Progenitor cell of endocrine pancreas (in vitro differentiated cells): ENCODE results near the gene WDR62. TPM values are rescaled to one million over a fixed set of nuclear protein-coding genes. Genes with fewer than 3 reads are reported as not detected.
"Not testable (repeated sequence)": the region's sequence is repeated elsewhere in the genome, so short reads cannot be mapped to it uniquely, and the experiment has no call there.

Source experiments
- DNase-seq: peaks from one replicate; pipeline ENCODE4 v3.0.0; 2021; ENCODE audit warnings: low spot score; ENCODE audit not compliant: unreplicated experiment
- H3K27ac Mint-ChIP-seq: 2 replicates; pipeline ENCODE4 v1.8.0; 2021; ENCODE audit warnings: mild to moderate bottlenecking, moderate library complexity, mixed read lengths
- H3K27me3 Mint-ChIP-seq: 2 replicates; pipeline ENCODE4 v1.8.0; 2021; ENCODE audit warnings: mixed read lengths
- H3K36me3 Mint-ChIP-seq: 2 replicates; pipeline ENCODE4 v1.8.0; 2022; ENCODE audit warnings: mixed read lengths; ENCODE audit not compliant: insufficient read depth
- H3K4me1 Mint-ChIP-seq: 2 replicates; pipeline ENCODE4 v1.8.0; 2021; ENCODE audit warnings: low read depth, mixed read lengths
- H3K4me3 Mint-ChIP-seq: 2 replicates; pipeline ENCODE4 v1.8.0; 2021; ENCODE audit warnings: low read depth, mild to moderate bottlenecking, moderate library complexity, mixed read lengths
- H3K9me3 Mint-ChIP-seq: 2 replicates; pipeline ENCODE4 v1.8.0; 2021; ENCODE audit warnings: low read depth, mixed read lengths
- total RNA-seq: library from RNA; stranded (reverse); gene quantifications from 2 replicates; pipeline ENCODE4 v1.2.1, GENCODE V29; 2021
- TF ChIP-seq, protein P1 (sequence below): fragments of 200-600 bp; sonication (generic); IDR thresholded peaks from one replicate; pipeline ENCODE4 v1.5.0; 2021; ENCODE audit warnings: antibody characterized with exemption, mild to moderate bottlenecking; ENCODE audit not compliant: unreplicated experiment

WDR62 gene
- total RNA-seq, 1 donor from 2014 or later, result 9.2 TPM

GRCh38 chr19:36120092-36120983, 65.6 kb downstream of the WDR62 start:
- Mint-ChIP-seq H3K27me3 (no peaks in the 10 kb centered on the region), H3K36me3 (peaks cover 14% of the 10 kb centered on the region), H3K27ac (no peak overlapping the region), H3K4me1 (peaks cover 6% of the 10 kb centered on the region), H3K4me3 (no peak overlapping the region), H3K9me3 (no peaks in the 10 kb centered on the region)
- DNase-seq, result no peak
- TF ChIP-seq, protein P1, sequence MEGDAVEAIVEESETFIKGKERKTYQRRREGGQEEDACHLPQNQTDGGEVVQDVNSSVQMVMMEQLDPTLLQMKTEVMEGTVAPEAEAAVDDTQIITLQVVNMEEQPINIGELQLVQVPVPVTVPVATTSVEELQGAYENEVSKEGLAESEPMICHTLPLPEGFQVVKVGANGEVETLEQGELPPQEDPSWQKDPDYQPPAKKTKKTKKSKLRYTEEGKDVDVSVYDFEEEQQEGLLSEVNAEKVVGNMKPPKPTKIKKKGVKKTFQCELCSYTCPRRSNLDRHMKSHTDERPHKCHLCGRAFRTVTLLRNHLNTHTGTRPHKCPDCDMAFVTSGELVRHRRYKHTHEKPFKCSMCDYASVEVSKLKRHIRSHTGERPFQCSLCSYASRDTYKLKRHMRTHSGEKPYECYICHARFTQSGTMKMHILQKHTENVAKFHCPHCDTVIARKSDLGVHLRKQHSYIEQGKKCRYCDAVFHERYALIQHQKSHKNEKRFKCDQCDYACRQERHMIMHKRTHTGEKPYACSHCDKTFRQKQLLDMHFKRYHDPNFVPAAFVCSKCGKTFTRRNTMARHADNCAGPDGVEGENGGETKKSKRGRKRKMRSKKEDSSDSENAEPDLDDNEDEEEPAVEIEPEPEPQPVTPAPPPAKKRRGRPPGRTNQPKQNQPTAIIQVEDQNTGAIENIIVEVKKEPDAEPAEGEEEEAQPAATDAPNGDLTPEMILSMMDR, result no peak

DNA sequence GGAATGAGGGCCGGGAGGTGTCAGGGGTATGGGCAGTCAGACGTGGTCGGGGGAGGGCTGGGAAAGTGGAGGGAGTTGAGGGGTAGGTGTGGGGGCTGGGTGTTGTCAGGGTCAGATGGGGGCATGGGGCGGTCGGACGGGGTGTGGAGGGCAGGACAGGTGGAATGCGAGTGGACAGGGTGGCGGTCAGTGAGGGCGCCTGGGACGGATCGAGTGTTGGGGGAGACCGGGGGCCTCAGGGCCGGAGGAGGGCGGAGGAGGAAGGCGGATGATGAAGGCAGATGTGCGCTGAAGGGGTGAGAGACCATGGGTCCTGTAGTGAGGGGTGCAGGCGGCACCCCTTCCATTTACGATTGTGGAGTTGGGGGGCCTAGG, 66.3 kb downstream of the WDR62 start:
- Mint-ChIP-seq H3K27ac (no peak overlapping the region), H3K36me3 (peaks cover 19% of the 10 kb centered on the region), H3K27me3 (no peaks in the 10 kb centered on the region), H3K9me3 (no peaks in the 10 kb centered on the region), H3K4me3 (no peak overlapping the region), H3K4me1 (peaks cover 6% of the 10 kb centered on the region)
- no peak for DNase-seq
- TF ChIP-seq, protein P1, result no peak

- no peaks in the 10 kb centered on the region for H3K27me3 Mint-ChIP-seq
- no peak overlapping the region for H3K4me3 Mint-ChIP-seq
- no peak for DNase-seq
- H3K4me1 Mint-ChIP-seq, result peaks cover 4% of the 10 kb centered on the region
- peaks cover 19% of the 10 kb centered on the region for H3K36me3 Mint-ChIP-seq
- no peaks in the 10 kb centered on the region for H3K9me3 Mint-ChIP-seq
- TF ChIP-seq, protein P1, result no peak
- H3K27ac Mint-ChIP-seq, result no peak overlapping the region
Measured at GRCh38 chr19:36121486-36122124, 66.9 kb downstream of the WDR62 start.

- no peaks in the 10 kb centered on the region for H3K9me3 Mint-ChIP-seq
- no peaks in the 10 kb centered on the region for H3K27me3 Mint-ChIP-seq
- no peak overlapping the region for H3K27ac Mint-ChIP-seq
- no peaks in the 10 kb centered on the region for H3K4me1 Mint-ChIP-seq
- TF ChIP-seq, protein P1, result no peak
- H3K4me3 Mint-ChIP-seq, result no peak overlapping the region
- H3K36me3 Mint-ChIP-seq, result peaks cover 7% of the 10 kb centered on the region
- DNase-seq, result no peak
Measured at GRCh38 chr19:36125557-36125956, 70.9 kb downstream of the WDR62 start.

DNA sequence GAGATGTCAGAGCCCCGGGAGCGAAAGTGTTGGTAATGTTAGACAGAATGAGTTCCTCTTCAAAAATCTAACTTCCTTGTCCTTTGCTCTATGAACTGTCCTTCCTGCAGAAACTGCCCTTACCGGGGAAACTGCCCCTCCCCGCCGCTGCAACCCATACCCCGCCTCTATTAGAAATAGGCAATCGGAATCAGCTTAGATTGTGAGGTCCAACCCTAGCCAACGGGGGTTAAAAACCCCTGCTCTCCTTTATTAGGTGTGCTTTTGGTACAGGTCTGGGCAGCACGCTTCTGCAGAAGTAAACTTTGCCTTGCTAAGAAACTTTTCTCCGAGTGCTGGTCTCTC, 73.7 kb downstream of the WDR62 start:
- Mint-ChIP-seq H3K9me3 (no peaks in the 10 kb centered on the region), H3K36me3 (peaks cover 5% of the 10 kb centered on the region), H3K4me3 (peak overlapping the region; percentile 79), H3K27me3 (no peaks in the 10 kb centered on the region), H3K27ac (peak overlapping the region; percentile 97), H3K4me1 (peaks cover 3% of the 10 kb centered on the region)
- TF ChIP-seq, protein P1, result no peak
- no peak for DNase-seq

DNA sequence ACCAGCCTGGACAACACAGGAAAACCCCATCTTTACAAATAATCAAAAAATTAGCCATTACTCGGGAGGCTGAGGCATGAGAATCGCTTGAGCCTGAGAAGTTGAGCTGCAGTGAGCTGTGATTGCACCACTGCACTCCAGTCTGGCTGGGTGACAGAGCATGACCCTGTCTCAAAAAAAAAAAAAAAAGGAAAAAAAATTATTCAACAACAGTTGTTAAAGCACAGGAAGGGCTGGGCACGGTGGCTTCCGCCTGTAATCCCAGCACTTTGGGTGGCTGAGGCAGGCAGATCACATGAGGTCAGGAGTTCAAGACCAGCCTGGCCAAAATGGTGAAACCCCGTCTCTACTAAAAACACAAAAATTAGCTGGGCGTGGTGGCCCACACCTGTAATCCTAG, 76.5 kb downstream of the WDR62 start:
- H3K4me1 Mint-ChIP-seq, H3K27me3 Mint-ChIP-seq, H3K36me3 Mint-ChIP-seq, H3K27ac Mint-ChIP-seq, H3K4me3 Mint-ChIP-seq, H3K9me3 Mint-ChIP-seq, DNase-seq: not testable (repeated sequence)

GRCh38 chr19:36134867-36135266, 80.2 kb downstream of the WDR62 start:
- H3K9me3 Mint-ChIP-seq, H3K27ac Mint-ChIP-seq, H3K36me3 Mint-ChIP-seq, H3K4me3 Mint-ChIP-seq, H3K27me3 Mint-ChIP-seq, H3K4me1 Mint-ChIP-seq, DNase-seq: not testable (repeated sequence)
